HepG2 (cell line): ENCODE data around the gene NXN. TPM values are rescaled to one million over a fixed set of nuclear protein-coding genes. Genes with fewer than 3 reads are reported as not detected.

ENCODE experiments used
- CC2D1A ChIP-seq: sonication (generic); formaldehyde crosslinking; IDR thresholded peaks from 2 replicates; pipeline ENCODE4 v1.8.1; 2023; ENCODE audit warnings: mild to moderate bottlenecking, missing genetic modification reagents
- CENPT ChIP-seq: sonication (generic); formaldehyde crosslinking; IDR thresholded peaks from 2 replicates; pipeline ENCODE4 v1.8.0; 2022; ENCODE audit warnings: low read depth, mild to moderate bottlenecking, moderate library complexity, missing genetic modification reagents
- PHF21A ChIP-seq: sonication (generic); formaldehyde crosslinking; IDR thresholded peaks from 2 replicates; pipeline ENCODE4 v1.5.0; 2020; ENCODE audit warnings: mild to moderate bottlenecking, missing genetic modification reagents
- RBFOX2 ChIP-seq: fragments of 200-400 bp; formaldehyde crosslinking; IDR thresholded peaks from 2 replicates; pipeline ENCODE4 v1.6.1; 2017; ENCODE audit warnings: low read depth, mild to moderate bottlenecking, low read length
- RFXAP ChIP-seq: sonication (generic); formaldehyde crosslinking; IDR thresholded peaks from 2 replicates; pipeline ENCODE4 v1.4.0; 2020; ENCODE audit warnings: missing genetic modification reagents, borderline replicate concordance
- U2AF1 ChIP-seq: fragments of 200-400 bp; formaldehyde crosslinking; optimal IDR thresholded peaks from 2 replicates; pipeline ENCODE3; 2017; ENCODE audit warnings: mild to moderate bottlenecking, low read depth, low read length
- ZNF431 ChIP-seq: sonication (generic); formaldehyde crosslinking; IDR thresholded peaks from 2 replicates; pipeline ENCODE4 v1.9.0; 2022; ENCODE audit warnings: missing genetic modification reagents, low read depth, mild to moderate bottlenecking, borderline replicate concordance
- ZNF569 ChIP-seq: sonication (generic); formaldehyde crosslinking; IDR thresholded peaks from 2 replicates; pipeline ENCODE4 v1.5.0; 2020; ENCODE audit warnings: mild to moderate bottlenecking, missing genetic modification reagents, moderate library complexity, borderline replicate concordance
- ZNF589 ChIP-seq: sonication (generic); formaldehyde crosslinking; conservative IDR thresholded peaks from 2 replicates; pipeline ENCODE4 v1.8.0; 2022; ENCODE audit warnings: mild to moderate bottlenecking, moderate library complexity, missing genetic modification reagents
- ZNF816 ChIP-seq: sonication (generic); formaldehyde crosslinking; IDR thresholded peaks from 2 replicates; pipeline ENCODE4 v1.8.0; 2022; ENCODE audit warnings: missing genetic modification reagents, mild to moderate bottlenecking, borderline replicate concordance
- polyA plus RNA-seq, 8 experiments: library from polyadenylated mRNA; depleted of rRNA in 3 of 8; stranded (reverse) in 7 of 8; unstranded in 1 of 8; fragments of >200 nt; fragmentation: Illumina TruSeq in 4 of 8; extraction: Trizol in 4 of 8; gene quantifications; 2 replicates each; pipeline versions ENCODE4 v1.2.1 to v1.2.3, GENCODE V29; 2011 to 2016; ENCODE audit warnings: low read depth in 4 of 8, missing spikeins in 1 of 8, mixed read lengths in 1 of 8; ENCODE audit not compliant: insufficient read depth in 1 of 8
- total RNA-seq, 5 experiments: library from RNA; depleted of rRNA; stranded (reverse); fragments of >200 nt; fragmentation: Illumina TruSeq; extraction: Trizol; gene quantifications; 2 replicates each; pipeline ENCODE4 v1.2.3, GENCODE V29; 2016; ENCODE audit warnings: low read depth in 1 of 5
- TF ChIP-seq, protein P1 (sequence below), 2 experiments: sonication (generic) in 1 of 2; formaldehyde crosslinking in 1 of 2; IDR thresholded peaks; 2 replicates each; pipeline versions ENCODE4 v1.4.0 to v1.6.1; 2018 to 2020; ENCODE audit warnings: missing genetic modification reagents in 2 of 2, borderline replicate concordance in 1 of 2, low read depth in 1 of 2, mild to moderate bottlenecking in 1 of 2, missing biosample characterization in 1 of 2
- TF ChIP-seq, protein P2 (sequence below): sonication (generic); formaldehyde crosslinking; IDR thresholded peaks from 2 replicates; pipeline ENCODE4 v1.5.1; 2020; ENCODE audit warnings: mild to moderate bottlenecking, missing genetic modification reagents, moderate library complexity
- TF ChIP-seq, protein P3 (sequence below): sonication (generic); formaldehyde crosslinking; conservative IDR thresholded peaks from 2 replicates; pipeline ENCODE4 v1.4.0; 2020; ENCODE audit warnings: missing genetic modification reagents

Gene NXN
- total and polyA plus RNA-seq, 2 of the 13 experiments (the other 11 are each of a cell fraction or from before 2014, with no cell fraction given): 22.2 to 24.3 TPM

- TF ChIP-seq, protein P1, sequence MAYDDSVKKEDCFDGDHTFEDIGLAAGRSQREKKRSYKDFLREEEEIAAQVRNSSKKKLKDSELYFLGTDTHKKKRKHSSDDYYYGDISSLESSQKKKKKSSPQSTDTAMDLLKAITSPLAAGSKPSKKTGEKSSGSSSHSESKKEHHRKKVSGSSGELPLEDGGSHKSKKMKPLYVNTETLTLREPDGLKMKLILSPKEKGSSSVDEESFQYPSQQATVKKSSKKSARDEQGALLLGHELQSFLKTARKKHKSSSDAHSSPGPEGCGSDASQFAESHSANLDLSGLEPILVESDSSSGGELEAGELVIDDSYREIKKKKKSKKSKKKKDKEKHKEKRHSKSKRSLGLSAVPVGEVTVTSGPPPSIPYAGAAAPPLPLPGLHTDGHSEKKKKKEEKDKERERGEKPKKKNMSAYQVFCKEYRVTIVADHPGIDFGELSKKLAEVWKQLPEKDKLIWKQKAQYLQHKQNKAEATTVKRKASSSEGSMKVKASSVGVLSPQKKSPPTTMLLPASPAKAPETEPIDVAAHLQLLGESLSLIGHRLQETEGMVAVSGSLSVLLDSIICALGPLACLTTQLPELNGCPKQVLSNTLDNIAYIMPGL (CRISPR knock-in tag; IDR thresholded peaks at IDR 0.05; ENCODE audit: borderline replicate concordance in 1 of 2, low read depth in 1 of 2): peak; percentile 43 to 81; a peak in 2 of 4 replicates
- TF ChIP-seq ZNF589 (CRISPR knock-in tag) (no peak), RBFOX2 (no peak), RFXAP (CRISPR knock-in tag) (0 out of 2 replicates have a peak, but pooled peaks have one; percentile 20), PHF21A (CRISPR knock-in tag) (no peak), ZNF569 (CRISPR knock-in tag) (no peak), CENPT (CRISPR knock-in tag) (no peak), U2AF1 (no peak), CC2D1A (CRISPR knock-in tag) (no peak), ZNF431 (CRISPR knock-in tag) (no peak), ZNF816 (CRISPR knock-in tag) (no peak)
- TF ChIP-seq, protein P2, sequence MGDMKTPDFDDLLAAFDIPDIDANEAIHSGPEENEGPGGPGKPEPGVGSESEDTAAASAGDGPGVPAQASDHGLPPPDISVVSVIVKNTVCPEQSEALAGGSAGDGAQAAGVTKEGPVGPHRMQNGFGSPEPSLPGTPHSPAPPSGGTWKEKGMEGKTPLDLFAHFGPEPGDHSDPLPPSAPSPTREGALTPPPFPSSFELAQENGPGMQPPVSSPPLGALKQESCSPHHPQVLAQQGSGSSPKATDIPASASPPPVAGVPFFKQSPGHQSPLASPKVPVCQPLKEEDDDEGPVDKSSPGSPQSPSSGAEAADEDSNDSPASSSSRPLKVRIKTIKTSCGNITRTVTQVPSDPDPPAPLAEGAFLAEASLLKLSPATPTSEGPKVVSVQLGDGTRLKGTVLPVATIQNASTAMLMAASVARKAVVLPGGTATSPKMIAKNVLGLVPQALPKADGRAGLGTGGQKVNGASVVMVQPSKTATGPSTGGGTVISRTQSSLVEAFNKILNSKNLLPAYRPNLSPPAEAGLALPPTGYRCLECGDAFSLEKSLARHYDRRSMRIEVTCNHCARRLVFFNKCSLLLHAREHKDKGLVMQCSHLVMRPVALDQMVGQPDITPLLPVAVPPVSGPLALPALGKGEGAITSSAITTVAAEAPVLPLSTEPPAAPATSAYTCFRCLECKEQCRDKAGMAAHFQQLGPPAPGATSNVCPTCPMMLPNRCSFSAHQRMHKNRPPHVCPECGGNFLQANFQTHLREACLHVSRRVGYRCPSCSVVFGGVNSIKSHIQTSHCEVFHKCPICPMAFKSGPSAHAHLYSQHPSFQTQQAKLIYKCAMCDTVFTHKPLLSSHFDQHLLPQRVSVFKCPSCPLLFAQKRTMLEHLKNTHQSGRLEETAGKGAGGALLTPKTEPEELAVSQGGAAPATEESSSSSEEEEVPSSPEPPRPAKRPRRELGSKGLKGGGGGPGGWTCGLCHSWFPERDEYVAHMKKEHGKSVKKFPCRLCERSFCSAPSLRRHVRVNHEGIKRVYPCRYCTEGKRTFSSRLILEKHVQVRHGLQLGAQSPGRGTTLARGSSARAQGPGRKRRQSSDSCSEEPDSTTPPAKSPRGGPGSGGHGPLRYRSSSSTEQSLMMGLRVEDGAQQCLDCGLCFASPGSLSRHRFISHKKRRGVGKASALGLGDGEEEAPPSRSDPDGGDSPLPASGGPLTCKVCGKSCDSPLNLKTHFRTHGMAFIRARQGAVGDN: peak; percentile 29
- TF ChIP-seq, protein P3, sequence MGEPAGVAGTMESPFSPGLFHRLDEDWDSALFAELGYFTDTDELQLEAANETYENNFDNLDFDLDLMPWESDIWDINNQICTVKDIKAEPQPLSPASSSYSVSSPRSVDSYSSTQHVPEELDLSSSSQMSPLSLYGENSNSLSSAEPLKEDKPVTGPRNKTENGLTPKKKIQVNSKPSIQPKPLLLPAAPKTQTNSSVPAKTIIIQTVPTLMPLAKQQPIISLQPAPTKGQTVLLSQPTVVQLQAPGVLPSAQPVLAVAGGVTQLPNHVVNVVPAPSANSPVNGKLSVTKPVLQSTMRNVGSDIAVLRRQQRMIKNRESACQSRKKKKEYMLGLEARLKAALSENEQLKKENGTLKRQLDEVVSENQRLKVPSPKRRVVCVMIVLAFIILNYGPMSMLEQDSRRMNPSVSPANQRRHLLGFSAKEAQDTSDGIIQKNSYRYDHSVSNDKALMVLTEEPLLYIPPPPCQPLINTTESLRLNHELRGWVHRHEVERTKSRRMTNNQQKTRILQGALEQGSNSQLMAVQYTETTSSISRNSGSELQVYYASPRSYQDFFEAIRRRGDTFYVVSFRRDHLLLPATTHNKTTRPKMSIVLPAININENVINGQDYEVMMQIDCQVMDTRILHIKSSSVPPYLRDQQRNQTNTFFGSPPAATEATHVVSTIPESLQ (CRISPR knock-in tag): no peak
Measured at GRCh38 chr17:980406-981291, 1.1 kb upstream of the NXN start (continued).
